ENCODE measurements around the gene MYO1G.
A peak's percentile ranks its signal among the peaks of the same experiment; 100 is the strongest.

Gene MYO1G

DNA sequence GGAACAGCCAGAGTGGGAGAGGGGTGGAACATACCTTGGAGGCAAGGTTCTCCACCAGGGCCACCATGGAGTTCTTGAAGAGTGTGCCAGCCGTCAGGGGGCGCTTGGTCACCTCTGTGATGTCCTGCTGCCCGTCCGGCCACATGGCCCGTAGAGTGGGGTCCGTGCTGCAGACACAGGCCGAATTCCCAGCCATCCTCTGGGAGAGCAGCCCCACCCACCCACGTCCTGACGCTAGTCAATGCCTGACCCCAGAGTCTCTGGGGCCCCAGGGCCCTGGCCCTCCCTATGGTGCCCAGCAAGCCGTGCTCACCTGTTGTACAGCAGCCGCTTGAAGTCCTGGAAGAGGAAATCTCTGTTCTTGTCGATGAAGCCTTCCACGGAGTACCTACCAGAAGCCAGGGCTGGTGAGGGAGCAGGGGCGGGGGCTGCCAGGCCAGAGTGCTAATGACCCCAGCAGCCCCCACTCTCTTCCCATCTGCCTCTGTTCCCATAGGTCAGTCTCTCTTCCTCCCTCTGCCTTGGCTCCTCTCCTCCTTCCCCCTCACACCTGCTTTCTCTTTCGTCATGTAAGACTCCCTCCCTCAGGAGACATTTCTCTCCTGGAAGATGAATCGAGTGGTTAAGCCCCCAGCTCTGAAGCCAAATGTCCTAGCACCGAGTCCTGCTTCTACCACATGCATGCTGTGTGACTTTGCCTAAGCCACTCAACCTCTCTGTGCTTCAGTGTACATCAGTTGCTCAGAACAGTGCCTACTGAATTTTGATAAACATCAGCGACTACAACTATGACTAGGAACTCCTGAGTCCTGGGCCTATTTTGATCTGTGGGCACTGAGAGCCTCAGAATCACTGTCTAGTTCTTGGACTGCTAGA lies 11.0 kb downstream of the MYO1G start:
- no peak overlapping the region for H3K9ac ChIP-seq (ENCODE audit: low read depth in 1 of 2, low read length in 2 of 2)
- H3K4me3 ChIP-seq (ENCODE audit: low read length in 2 of 2) = no peak overlapping the region
- no peaks in the 10 kb centered on the region for H3K36me3 ChIP-seq (ENCODE audit: control insufficient read depth in 2 of 2, insufficient read depth in 2 of 2, low read length in 2 of 2)
- no peak overlapping the region for H3K27ac ChIP-seq (ENCODE audit: low read depth in 2 of 2, low read length in 2 of 2)
- H3K9me3 ChIP-seq (ENCODE audit: control insufficient read depth in 2 of 2, low read length in 2 of 2) = no peaks in the 10 kb centered on the region
- peaks cover under 1 to 3% of the 10 kb centered on the region in 2 donors for H3K27me3 ChIP-seq (ENCODE audit: control insufficient read depth in 2 of 2, insufficient read depth in 2 of 2, low read length in 2 of 2)
- peaks cover 0 to 2% of the 10 kb centered on the region in 2 donors for H3K4me1 ChIP-seq (ENCODE audit: control insufficient read depth in 2 of 2, insufficient read depth in 2 of 2, low read length in 2 of 2)

DNA sequence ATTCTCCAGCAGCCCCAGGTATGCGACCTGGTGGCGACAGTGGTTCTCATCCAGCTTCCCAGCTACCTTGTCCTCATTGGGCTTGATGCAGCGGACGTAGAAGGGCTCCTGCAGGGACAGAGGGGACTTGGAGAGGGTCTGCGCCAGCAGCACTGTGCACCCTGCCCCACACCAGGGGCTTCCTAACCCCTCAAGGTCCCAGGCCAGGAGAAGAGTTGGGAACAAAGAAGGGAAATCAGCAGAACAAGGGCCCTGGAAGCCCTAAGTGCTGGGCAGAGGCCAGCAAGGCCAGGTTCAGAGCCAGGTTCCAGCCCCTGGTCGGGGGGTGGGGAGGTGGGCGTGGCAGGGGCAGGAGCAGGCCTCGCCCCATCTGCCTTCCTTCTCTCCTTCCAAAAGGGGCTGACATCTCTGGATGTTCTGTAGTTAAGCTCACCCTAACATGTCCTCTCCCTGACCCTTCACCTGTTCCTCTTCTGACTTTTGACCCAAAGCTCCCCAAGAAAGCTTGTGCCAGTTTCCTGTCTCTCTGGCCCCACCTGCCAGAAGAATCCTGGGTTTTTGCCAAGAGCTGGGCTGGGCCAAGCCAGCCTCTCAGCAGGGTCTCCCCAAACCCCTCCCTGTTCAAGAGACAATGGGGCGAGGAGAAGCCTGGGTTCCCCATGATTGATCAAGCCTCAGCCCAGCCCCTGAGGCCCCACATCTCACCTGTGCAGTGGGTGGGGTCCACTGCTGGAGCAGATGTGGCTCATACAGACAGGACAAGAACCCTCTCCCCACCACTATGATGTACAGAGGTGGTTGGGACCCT lies 11.9 kb downstream of the MYO1G start:
- H3K27me3 ChIP-seq (ENCODE audit: control insufficient read depth in 2 of 2, insufficient read depth in 2 of 2, low read length in 2 of 2) = peaks cover 3 to 8% of the 10 kb centered on the region in 2 donors
- peaks cover 0 to 5% of the 10 kb centered on the region in 2 donors for H3K4me1 ChIP-seq (ENCODE audit: control insufficient read depth in 2 of 2, insufficient read depth in 2 of 2, low read length in 2 of 2)
- H3K9ac ChIP-seq (ENCODE audit: low read depth in 1 of 2, low read length in 2 of 2) = no peak overlapping the region
- H3K27ac ChIP-seq (ENCODE audit: low read depth in 2 of 2, low read length in 2 of 2) = no peak overlapping the region
- no peaks in the 10 kb centered on the region for H3K36me3 ChIP-seq (ENCODE audit: control insufficient read depth in 2 of 2, insufficient read depth in 2 of 2, low read length in 2 of 2)
- H3K4me3 ChIP-seq (ENCODE audit: low read length in 2 of 2) = no peak overlapping the region
- H3K9me3 ChIP-seq (ENCODE audit: control insufficient read depth in 2 of 2, low read length in 2 of 2) = no peaks in the 10 kb centered on the region

DNA sequence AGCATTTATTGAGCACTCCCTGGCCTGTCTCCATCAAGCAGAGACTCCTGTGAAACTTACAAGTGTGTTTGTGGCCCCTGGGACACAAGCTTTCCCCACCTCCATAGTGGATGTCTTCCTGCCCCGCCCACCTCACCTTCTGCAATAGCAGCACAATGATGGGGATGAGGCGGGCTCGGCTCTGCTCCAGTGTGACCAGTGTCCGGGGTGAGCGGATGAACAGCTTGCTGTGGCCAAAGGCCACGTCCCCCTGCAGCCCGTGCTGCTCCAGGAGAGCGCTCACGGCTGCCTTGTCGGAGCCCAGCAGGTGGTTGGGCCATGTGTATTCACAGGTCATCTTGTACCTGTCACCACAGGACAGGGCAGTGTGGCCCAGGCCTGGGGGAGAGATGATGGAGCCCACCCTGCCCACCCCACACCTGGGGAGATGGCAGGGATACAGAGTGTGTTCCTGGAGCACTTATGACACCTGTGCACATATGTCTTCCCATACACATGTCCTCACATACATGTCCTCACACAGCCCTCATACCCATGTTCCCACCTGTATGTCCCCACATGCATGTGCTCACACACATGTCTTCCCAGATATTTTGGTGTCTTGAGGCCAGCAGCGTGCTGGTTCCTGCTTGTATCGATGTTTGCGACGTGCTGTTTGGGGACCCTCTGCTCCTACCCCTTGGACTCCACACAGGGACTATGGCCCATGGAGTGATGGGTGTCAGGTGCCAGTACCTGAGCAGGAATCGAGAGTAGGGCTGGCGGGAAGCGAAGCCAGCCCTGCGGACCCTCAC lies 12.7 kb downstream of the MYO1G start:
- Histone ChIP-seq H3K9me3 (ENCODE audit: control insufficient read depth in 2 of 2, low read length in 2 of 2) (no peaks in the 10 kb centered on the region), H3K36me3 (ENCODE audit: control insufficient read depth in 2 of 2, insufficient read depth in 2 of 2, low read length in 2 of 2) (no peaks in the 10 kb centered on the region), H3K9ac (ENCODE audit: low read depth in 1 of 2, low read length in 2 of 2) (no peak overlapping the region), H3K4me1 (ENCODE audit: control insufficient read depth in 2 of 2, insufficient read depth in 2 of 2, low read length in 2 of 2) (peaks cover 0 to 5% of the 10 kb centered on the region in 2 donors), H3K27me3 (ENCODE audit: control insufficient read depth in 2 of 2, insufficient read depth in 2 of 2, low read length in 2 of 2) (peaks cover 3 to 10% of the 10 kb centered on the region in 2 donors), H3K4me3 (ENCODE audit: low read length in 2 of 2) (no peak overlapping the region), H3K27ac (ENCODE audit: low read depth in 2 of 2, low read length in 2 of 2) (no peak overlapping the region)

GRCh38 chr7:44965441-44965903 lies 13.3 kb downstream of the MYO1G start:
- peaks cover 0 to 5% of the 10 kb centered on the region in 2 donors for H3K4me1 ChIP-seq (ENCODE audit: control insufficient read depth in 2 of 2, insufficient read depth in 2 of 2, low read length in 2 of 2)
- no peak overlapping the region for H3K4me3 ChIP-seq (ENCODE audit: low read length in 2 of 2)
- H3K36me3 ChIP-seq (ENCODE audit: control insufficient read depth in 2 of 2, insufficient read depth in 2 of 2, low read length in 2 of 2) = no peaks in the 10 kb centered on the region
- peaks cover 3 to 10% of the 10 kb centered on the region in 2 donors for H3K27me3 ChIP-seq (ENCODE audit: control insufficient read depth in 2 of 2, insufficient read depth in 2 of 2, low read length in 2 of 2)
- H3K27ac ChIP-seq (ENCODE audit: low read depth in 2 of 2, low read length in 2 of 2) = no peak overlapping the region
- no peaks in the 10 kb centered on the region for H3K9me3 ChIP-seq (ENCODE audit: control insufficient read depth in 2 of 2, low read length in 2 of 2)
- no peak overlapping the region for H3K9ac ChIP-seq (ENCODE audit: low read depth in 1 of 2, low read length in 2 of 2)

GRCh38 chr7:44964831-44965440 lies 13.9 kb downstream of the MYO1G start:
- H3K4me3 ChIP-seq (ENCODE audit: low read length in 2 of 2) = no peak overlapping the region
- H3K9me3 ChIP-seq (ENCODE audit: control insufficient read depth in 2 of 2, low read length in 2 of 2) = no peaks in the 10 kb centered on the region
- no peaks in the 10 kb centered on the region for H3K36me3 ChIP-seq (ENCODE audit: control insufficient read depth in 2 of 2, insufficient read depth in 2 of 2, low read length in 2 of 2)
- no peak overlapping the region for H3K9ac ChIP-seq (ENCODE audit: low read depth in 1 of 2, low read length in 2 of 2)
- peaks cover 0 to 5% of the 10 kb centered on the region in 2 donors for H3K4me1 ChIP-seq (ENCODE audit: control insufficient read depth in 2 of 2, insufficient read depth in 2 of 2, low read length in 2 of 2)
- H3K27me3 ChIP-seq (ENCODE audit: control insufficient read depth in 2 of 2, insufficient read depth in 2 of 2, low read length in 2 of 2) = peaks cover 3 to 10% of the 10 kb centered on the region in 2 donors
- H3K27ac ChIP-seq (ENCODE audit: low read depth in 2 of 2, low read length in 2 of 2) = no peak overlapping the region

DNA sequence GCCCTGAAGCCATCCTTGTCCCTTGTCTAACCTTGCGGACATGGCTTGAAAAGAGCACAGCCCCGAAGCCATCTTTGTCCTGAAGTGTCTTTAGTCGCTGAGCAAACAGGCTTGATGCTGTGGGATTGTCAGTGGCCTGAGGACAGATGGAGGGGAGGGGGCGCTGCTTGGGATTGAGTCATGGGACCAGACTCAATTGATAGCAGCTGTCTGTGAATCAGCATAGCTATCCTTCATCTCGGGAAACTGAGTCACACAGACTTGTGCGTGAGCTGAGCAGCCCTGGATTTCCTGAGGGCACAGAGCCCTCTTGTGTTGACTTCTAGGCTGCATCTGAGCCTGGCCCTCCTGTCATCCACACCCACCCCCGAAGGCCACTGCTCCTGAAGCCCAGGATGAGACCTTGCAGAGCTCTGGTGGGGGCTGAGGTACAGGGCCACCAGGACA lies 14.4 kb downstream of the MYO1G start:
- Histone ChIP-seq H3K4me1 (ENCODE audit: control insufficient read depth in 2 of 2, insufficient read depth in 2 of 2, low read length in 2 of 2) (peaks cover 0 to 5% of the 10 kb centered on the region in 2 donors), H3K27me3 (ENCODE audit: control insufficient read depth in 2 of 2, insufficient read depth in 2 of 2, low read length in 2 of 2) (peaks cover 3 to 10% of the 10 kb centered on the region in 2 donors), H3K36me3 (ENCODE audit: control insufficient read depth in 2 of 2, insufficient read depth in 2 of 2, low read length in 2 of 2) (no peaks in the 10 kb centered on the region), H3K9me3 (ENCODE audit: control insufficient read depth in 2 of 2, low read length in 2 of 2) (no peaks in the 10 kb centered on the region), H3K4me3 (ENCODE audit: low read length in 2 of 2) (no peak overlapping the region), H3K9ac (ENCODE audit: low read depth in 1 of 2, low read length in 2 of 2) (no peak overlapping the region), H3K27ac (ENCODE audit: low read depth in 2 of 2, low read length in 2 of 2) (no peak overlapping the region)

DNA sequence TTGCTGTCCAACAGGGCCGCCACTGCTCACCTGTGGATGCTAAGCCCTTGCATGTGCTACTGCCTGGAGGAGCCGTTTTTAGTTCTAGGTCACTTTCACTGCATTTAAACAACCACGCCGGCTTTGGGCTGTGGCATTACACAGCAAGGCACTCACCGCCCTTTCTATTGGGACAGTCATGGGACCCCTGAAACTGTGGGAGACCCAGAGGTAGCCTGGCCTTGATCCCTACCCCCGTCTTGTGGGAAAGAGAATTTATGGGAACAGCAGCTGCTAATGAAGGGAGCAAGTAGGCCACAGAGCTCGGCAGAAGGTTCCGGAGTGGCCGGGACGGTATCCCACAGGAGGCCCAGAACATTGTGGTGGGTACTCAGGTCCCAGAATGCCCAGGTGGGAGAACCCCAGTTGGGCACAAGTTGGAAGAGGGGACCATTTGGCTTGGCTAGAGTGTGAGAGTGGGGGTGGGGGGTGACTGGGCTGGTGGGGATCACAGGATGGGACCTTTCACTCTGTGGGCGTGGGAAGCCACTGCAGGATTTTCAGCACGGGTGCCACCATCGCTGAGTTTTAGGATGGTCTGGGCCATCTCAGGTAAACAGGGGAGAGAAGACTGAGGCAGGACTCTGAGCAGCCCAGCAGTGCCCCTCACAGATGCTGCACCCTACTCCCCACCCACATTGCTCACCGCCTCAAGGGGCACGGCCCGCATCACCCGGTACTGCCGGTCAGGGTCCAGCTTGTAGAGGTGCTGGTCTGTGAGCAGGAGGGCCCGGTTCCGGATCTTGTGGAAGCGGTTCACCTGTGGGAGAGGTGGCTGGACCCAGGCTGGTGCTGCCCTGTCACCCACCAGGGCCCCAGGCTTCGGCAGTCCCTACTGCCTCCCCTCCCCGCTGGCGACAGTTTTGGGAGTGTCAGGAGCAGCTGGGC lies 15.2 kb downstream of the MYO1G start:
- H3K4me3 ChIP-seq (ENCODE audit: low read length in 2 of 2) = no peak overlapping the region
- no peak overlapping the region for H3K27ac ChIP-seq (ENCODE audit: low read depth in 2 of 2, low read length in 2 of 2)
- H3K27me3 ChIP-seq (ENCODE audit: control insufficient read depth in 2 of 2, insufficient read depth in 2 of 2, low read length in 2 of 2) = peaks cover 3 to 10% of the 10 kb centered on the region in 2 donors

GRCh38 chr7:44962483-44963251 lies 16.1 kb downstream of the MYO1G start:
- Histone ChIP-seq H3K4me3 (ENCODE audit: low read length in 2 of 2) (peak overlapping the region; percentile 37 to 48), H3K27me3 (ENCODE audit: control insufficient read depth in 2 of 2, insufficient read depth in 2 of 2, low read length in 2 of 2) (peaks cover 3 to 10% of the 10 kb centered on the region in 2 donors), H3K9ac (ENCODE audit: low read depth in 1 of 2, low read length in 2 of 2) (peak overlapping the region in 1 of 2 donors; percentile 17)

More for the DNA sequence above, 15.2 kb downstream of the MYO1G start:
- Histone ChIP-seq H3K4me1 (ENCODE audit: control insufficient read depth in 2 of 2, insufficient read depth in 2 of 2, low read length in 2 of 2) (peaks cover 0 to 5% of the 10 kb centered on the region in 2 donors), H3K9me3 (ENCODE audit: control insufficient read depth in 2 of 2, low read length in 2 of 2) (no peaks in the 10 kb centered on the region), H3K9ac (ENCODE audit: low read depth in 1 of 2, low read length in 2 of 2) (no peak overlapping the region), H3K36me3 (ENCODE audit: control insufficient read depth in 2 of 2, insufficient read depth in 2 of 2, low read length in 2 of 2) (no peaks in the 10 kb centered on the region)

More at GRCh38 chr7:44962483-44963251, 16.1 kb downstream of the MYO1G start:
- H3K27ac ChIP-seq (ENCODE audit: low read depth in 2 of 2, low read length in 2 of 2) = no peak overlapping the region
- peaks cover 0 to 5% of the 10 kb centered on the region in 2 donors for H3K4me1 ChIP-seq (ENCODE audit: control insufficient read depth in 2 of 2, insufficient read depth in 2 of 2, low read length in 2 of 2)
- H3K9me3 ChIP-seq (ENCODE audit: control insufficient read depth in 2 of 2, low read length in 2 of 2) = no peaks in the 10 kb centered on the region
- H3K36me3 ChIP-seq (ENCODE audit: control insufficient read depth in 2 of 2, insufficient read depth in 2 of 2, low read length in 2 of 2) = no peaks in the 10 kb centered on the region
